ENCODE results near the gene RDX.

DNA sequence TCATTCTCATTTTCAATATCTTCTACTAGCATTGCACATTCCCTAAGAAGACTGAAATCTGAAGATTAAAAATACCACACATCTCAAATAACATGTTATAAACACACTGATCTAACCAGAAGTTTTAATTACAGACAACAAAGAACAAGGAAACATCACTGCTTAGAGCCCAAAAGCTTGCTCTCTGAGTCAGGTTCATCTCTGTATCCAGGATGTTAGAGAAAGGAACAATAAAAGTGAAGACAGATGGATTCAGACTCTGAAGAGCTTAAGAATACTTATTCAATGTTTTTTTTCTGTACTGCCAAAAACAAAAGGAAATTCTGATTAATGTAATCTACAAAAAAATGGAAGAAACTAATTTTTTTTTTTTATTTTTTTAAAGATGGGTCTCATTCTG, 16.5 kb downstream of the RDX start:
- TF ChIP-seq EP300 (IDR thresholded peaks at IDR 0.05; ENCODE audit: borderline replicate concordance) (no peak), RAD21 (IDR thresholded peaks at IDR 0.05; ENCODE audit: low read depth) (no peak), REST (IDR thresholded peaks at IDR 0.05; ENCODE audit: low read depth) (no peak), TAF1 (IDR thresholded peaks at IDR 0.05; ENCODE audit: low read depth) (no peak)
- TF ChIP-seq, protein P1, sequence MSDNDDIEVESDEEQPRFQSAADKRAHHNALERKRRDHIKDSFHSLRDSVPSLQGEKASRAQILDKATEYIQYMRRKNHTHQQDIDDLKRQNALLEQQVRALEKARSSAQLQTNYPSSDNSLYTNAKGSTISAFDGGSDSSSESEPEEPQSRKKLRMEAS (IDR thresholded peaks at IDR 0.05), result no peak
